HFF-Myc (cell line): ENCODE data around the gene SNX22.

ENCODE experiments used
- DNase-seq: peaks from one replicate; pipeline ENCODE4 v3.0.0-alpha.2; 2011; ENCODE audit warnings: low read depth; ENCODE audit errors: extremely low read depth
- H3K4me3 ChIP-seq: replicated peaks from 2 replicates; pipeline ENCODE4 v1.5.1; 2011; ENCODE audit warnings: low read depth, mild to moderate bottlenecking, control low read depth, low read length
- CTCF ChIP-seq: IDR thresholded peaks from 2 replicates; pipeline ENCODE4 v1.5.1; 2012; ENCODE audit warnings: mild to moderate bottlenecking, low read depth, low read length, control low read depth; ENCODE audit errors: missing control alignments

Gene SNX22

GRCh38 chr15:64156652-64157331, 5.3 kb downstream of the SNX22 start:
- DNase-seq = no peak
- no peak for TF ChIP-seq CTCF
- H3K4me3 ChIP-seq = no peak overlapping the region

- no peak overlapping the region for H3K4me3 ChIP-seq
- no peak for TF ChIP-seq CTCF
- no peak for DNase-seq
Observed at GRCh38 chr15:64157599-64158125, 6.1 kb downstream of the SNX22 start.

GRCh38 chr15:64158363-64159134, 7.0 kb downstream of the SNX22 start:
- TF ChIP-seq CTCF = no peak
- H3K4me3 ChIP-seq = no peak overlapping the region
- DNase-seq = no peak

GRCh38 chr15:64161688-64162477, 10.4 kb downstream of the SNX22 start:
- TF ChIP-seq CTCF = no peak
- DNase-seq = no peak
- peak overlapping the region; percentile 73 for H3K4me3 ChIP-seq

GRCh38 chr15:64162478-64162868, 10.9 kb downstream of the SNX22 start:
- peak overlapping the region; percentile 73 for H3K4me3 ChIP-seq
- TF ChIP-seq CTCF = no peak

GRCh38 chr15:64162869-64163658, 11.5 kb downstream of the SNX22 start, which contains the start of gene PPIB:
Gene PPIB, minus strand, starts transcription at chr15:64163022. Its CDS starts 36 bp downstream, at chr15:64162986.
- peak; percentile 22 for TF ChIP-seq CTCF
- peak within 1 kb of the TSS; percentile 73 for H3K4me3 ChIP-seq
- peak; percentile 90 for DNase-seq

More at GRCh38 chr15:64162478-64162868, 10.9 kb downstream of the SNX22 start:
- no peak for DNase-seq
